Osteocyte (in vitro differentiated cells): ENCODE results near the gene GNPNAT1. TPM values are rescaled to one million over a fixed set of nuclear protein-coding genes. Genes with fewer than 3 reads are reported as not detected.

ENCODE experiments used
- DNase-seq: peaks from one replicate; pipeline ENCODE4 v3.0.0; 2021; ENCODE audit warnings: mixed read lengths; ENCODE audit not compliant: unreplicated experiment; ENCODE audit errors: extremely low spot score
- H3K27ac Mint-ChIP-seq: one replicate; pipeline ENCODE4 v1.8.0; 2021; ENCODE audit warnings: mild to moderate bottlenecking, mixed read lengths; ENCODE audit not compliant: unreplicated experiment
- H3K27me3 Mint-ChIP-seq: one replicate; pipeline ENCODE4 v1.8.0; 2021; ENCODE audit warnings: mixed read lengths; ENCODE audit not compliant: unreplicated experiment
- H3K36me3 Mint-ChIP-seq: one replicate; pipeline ENCODE4 v1.8.0; 2021; ENCODE audit warnings: mixed read lengths; ENCODE audit not compliant: unreplicated experiment
- H3K4me1 Mint-ChIP-seq: one replicate; pipeline ENCODE4 v1.8.0; 2021; ENCODE audit warnings: mixed read lengths; ENCODE audit not compliant: unreplicated experiment
- H3K4me3 Mint-ChIP-seq: one replicate; pipeline ENCODE4 v1.8.0; 2021; ENCODE audit warnings: mild to moderate bottlenecking, moderate library complexity, mixed read lengths; ENCODE audit not compliant: unreplicated experiment
- H3K9me3 Mint-ChIP-seq: one replicate; pipeline ENCODE4 v1.8.0; 2021; ENCODE audit warnings: mixed read lengths; ENCODE audit not compliant: unreplicated experiment
- total RNA-seq: library from RNA; stranded (reverse); gene quantifications from 2 replicates; pipeline ENCODE4 v1.2.1, GENCODE V29; 2021
- TF ChIP-seq, protein P1 (sequence below): fragments of 200-600 bp; sonication (generic); IDR thresholded peaks from 2 replicates; pipeline ENCODE4 v1.5.0; 2021; ENCODE audit warnings: antibody characterized with exemption, mild to moderate bottlenecking, moderate library complexity

The GNPNAT1 gene
- total RNA-seq, 1 donor from 2014 or later: 26.7 TPM

DNA sequence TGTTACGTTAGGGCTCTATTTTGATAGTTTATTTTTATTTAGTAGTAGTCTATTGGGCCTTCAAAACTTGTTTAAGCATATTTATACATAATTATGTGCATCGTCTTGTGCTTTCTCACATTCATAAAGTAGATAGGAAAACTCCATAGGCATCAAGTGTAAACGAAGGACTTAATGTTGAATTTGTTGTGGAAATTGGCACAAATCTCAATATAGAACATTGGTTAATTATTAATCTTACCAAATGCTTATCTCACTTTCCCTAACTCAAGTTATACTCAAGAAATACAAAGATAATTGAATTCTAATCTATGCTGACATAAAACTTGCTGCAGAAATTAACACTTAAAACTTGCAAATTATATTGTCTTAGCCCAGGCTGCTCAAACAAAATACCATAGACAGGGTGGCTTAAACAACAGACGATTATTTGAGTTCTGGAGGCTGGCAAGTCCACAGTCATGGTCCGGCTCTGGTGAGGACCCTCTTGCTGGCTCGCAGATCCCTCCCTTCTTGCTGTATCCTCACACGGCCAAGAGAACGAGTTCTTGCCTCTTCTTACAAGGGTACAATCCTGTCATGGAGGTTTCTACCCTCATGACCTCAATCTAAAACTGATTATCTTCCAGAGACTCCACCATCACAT, 42.6 kb downstream of the GNPNAT1 start:
- Mint-ChIP-seq H3K27ac (no peak overlapping the region), H3K4me1 (peaks cover 8% of the 10 kb centered on the region), H3K36me3 (peaks cover 17% of the 10 kb centered on the region), H3K4me3 (no peak overlapping the region), H3K27me3 (no peaks in the 10 kb centered on the region), H3K9me3 (no peaks in the 10 kb centered on the region)
- no peak for DNase-seq
- TF ChIP-seq, protein P1, sequence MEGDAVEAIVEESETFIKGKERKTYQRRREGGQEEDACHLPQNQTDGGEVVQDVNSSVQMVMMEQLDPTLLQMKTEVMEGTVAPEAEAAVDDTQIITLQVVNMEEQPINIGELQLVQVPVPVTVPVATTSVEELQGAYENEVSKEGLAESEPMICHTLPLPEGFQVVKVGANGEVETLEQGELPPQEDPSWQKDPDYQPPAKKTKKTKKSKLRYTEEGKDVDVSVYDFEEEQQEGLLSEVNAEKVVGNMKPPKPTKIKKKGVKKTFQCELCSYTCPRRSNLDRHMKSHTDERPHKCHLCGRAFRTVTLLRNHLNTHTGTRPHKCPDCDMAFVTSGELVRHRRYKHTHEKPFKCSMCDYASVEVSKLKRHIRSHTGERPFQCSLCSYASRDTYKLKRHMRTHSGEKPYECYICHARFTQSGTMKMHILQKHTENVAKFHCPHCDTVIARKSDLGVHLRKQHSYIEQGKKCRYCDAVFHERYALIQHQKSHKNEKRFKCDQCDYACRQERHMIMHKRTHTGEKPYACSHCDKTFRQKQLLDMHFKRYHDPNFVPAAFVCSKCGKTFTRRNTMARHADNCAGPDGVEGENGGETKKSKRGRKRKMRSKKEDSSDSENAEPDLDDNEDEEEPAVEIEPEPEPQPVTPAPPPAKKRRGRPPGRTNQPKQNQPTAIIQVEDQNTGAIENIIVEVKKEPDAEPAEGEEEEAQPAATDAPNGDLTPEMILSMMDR: no peak

DNA sequence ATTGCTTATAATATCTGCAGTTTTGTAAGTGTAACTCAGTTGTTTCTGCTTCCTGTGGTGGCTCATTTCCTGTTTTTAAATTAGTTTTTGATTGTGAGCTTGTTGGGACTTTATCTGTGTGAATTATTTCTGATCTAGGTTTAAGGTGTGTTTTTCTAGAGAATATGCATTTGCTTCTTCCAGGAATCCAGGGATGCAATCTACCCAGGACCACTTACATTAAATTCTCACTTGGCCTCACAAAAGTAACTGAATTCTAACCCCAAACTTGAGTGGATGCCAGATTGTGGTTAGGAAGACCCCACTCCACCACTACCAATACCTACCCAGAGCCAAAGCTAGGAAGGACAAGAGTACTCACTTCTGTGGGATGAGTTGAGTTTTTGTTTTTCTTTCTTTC, 49.5 kb downstream of the GNPNAT1 start:
- peaks cover 7% of the 10 kb centered on the region for H3K36me3 Mint-ChIP-seq
- H3K4me1 Mint-ChIP-seq: peaks cover 20% of the 10 kb centered on the region
- H3K4me3 Mint-ChIP-seq: no peak overlapping the region
- TF ChIP-seq, protein P1: no peak
- no peaks in the 10 kb centered on the region for H3K27me3 Mint-ChIP-seq
- DNase-seq: no peak
- no peaks in the 10 kb centered on the region for H3K9me3 Mint-ChIP-seq
- peak overlapping the region; percentile 78 for H3K27ac Mint-ChIP-seq

DNA sequence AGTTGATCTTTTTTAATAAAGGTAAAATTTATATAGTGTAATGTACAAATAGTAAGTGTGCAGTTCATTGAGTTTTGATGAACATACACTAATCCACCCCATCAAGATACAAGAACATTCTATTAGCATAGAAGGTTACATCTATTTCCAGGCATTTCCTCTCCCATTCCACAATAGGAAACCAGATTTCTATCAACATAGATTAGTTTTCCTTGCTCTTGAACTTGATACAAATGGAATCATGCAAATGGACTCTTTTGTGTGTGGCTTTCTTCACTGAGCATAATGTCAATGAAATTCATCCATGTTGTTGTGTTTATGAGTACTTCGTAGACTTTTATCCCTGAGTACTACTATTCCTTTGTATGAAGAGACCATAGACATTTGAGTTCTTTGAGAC, 50.7 kb downstream of the GNPNAT1 start:
- Mint-ChIP-seq H3K27me3 (no peaks in the 10 kb centered on the region), H3K27ac (no peak overlapping the region), H3K9me3 (no peaks in the 10 kb centered on the region), H3K4me1 (peaks cover 25% of the 10 kb centered on the region), H3K36me3 (no peaks in the 10 kb centered on the region), H3K4me3 (no peak overlapping the region)
- DNase-seq: no peak
- TF ChIP-seq, protein P1: no peak

DNA sequence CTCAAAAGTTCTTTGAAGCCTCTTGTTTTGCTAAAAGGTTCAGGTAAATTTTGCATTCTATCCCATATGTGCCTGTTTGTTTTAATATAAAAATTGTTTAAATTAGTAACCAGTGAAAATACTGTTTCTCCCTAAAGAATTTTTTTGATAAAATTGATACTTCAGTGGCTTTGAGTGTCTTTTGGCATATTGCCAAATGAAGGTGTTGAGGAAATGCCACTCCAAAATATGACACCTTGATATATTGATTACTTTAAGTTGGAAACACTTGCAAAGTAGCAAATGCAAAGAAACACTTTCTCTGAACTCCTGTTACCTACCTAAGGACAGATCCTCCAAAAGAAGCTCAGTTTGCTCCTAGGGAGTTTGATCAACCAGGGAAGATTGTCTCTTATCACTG, 53.0 kb downstream of the GNPNAT1 start:
- no peak for DNase-seq
- H3K4me3 Mint-ChIP-seq: no peak overlapping the region
- H3K27ac Mint-ChIP-seq: no peak overlapping the region
- H3K9me3 Mint-ChIP-seq: no peaks in the 10 kb centered on the region
- H3K27me3 Mint-ChIP-seq: no peaks in the 10 kb centered on the region
- H3K36me3 Mint-ChIP-seq: peaks cover 9% of the 10 kb centered on the region
- H3K4me1 Mint-ChIP-seq: peaks cover 20% of the 10 kb centered on the region
- TF ChIP-seq, protein P1: no peak

DNA sequence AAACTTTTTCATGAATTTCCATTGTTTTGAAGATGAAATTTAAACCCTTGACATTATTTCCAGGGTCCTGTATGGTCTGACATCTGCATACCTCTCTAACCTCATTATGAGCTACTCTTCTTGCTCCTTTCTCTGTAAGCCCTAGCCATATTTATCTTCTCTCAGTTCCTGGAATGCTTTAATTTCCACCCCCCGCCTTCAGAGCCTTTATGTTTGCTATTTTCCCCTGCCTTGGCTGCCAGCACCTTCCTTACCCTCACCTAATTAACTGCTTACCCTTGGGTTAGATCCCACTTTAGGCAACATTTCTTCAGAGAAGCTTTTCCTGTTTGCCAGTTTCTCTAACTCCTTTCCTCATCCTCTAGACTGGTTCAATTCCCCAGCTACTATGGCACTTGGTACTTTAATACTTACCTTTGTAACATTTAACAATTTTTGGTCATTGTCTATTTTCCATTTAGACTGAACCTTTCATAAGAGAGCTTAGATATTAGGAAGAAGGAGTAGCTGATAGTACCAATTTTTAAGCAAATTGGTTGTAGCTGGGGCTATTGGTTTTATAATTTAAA, 55.4 kb downstream of the GNPNAT1 start:
- Mint-ChIP-seq H3K4me1 (peaks cover 20% of the 10 kb centered on the region), H3K27ac (no peak overlapping the region), H3K4me3 (no peak overlapping the region), H3K36me3 (peaks cover 14% of the 10 kb centered on the region), H3K9me3 (no peaks in the 10 kb centered on the region), H3K27me3 (no peaks in the 10 kb centered on the region)
- TF ChIP-seq, protein P1: no peak
- DNase-seq: no peak
